ENCODE data around the gene PSMB11.

PSMB11 gene

GRCh38 chr14:23090254-23090636 is 48.2 kb downstream of the PSMB11 start:
- DNase-seq (ENCODE audit: low read depth): no peak
- H3K4me3 ChIP-seq (ENCODE audit: low read depth, low read length): no peak overlapping the region
- TF ChIP-seq CTCF (IDR thresholded peaks at IDR 0.05; ENCODE audit: insufficient read depth, low read depth, low read length, missing control alignments): no peak

GRCh38 chr14:23091294-23092225 is 49.5 kb downstream of the PSMB11 start:
- TF ChIP-seq CTCF (IDR thresholded peaks at IDR 0.05; ENCODE audit: insufficient read depth, low read depth, low read length, missing control alignments): no peak
- no peak overlapping the region for H3K4me3 ChIP-seq (ENCODE audit: low read depth, low read length)
- DNase-seq (ENCODE audit: low read depth): no peak

GRCh38 chr14:23093104-23093503 is 51.1 kb downstream of the PSMB11 start:
- TF ChIP-seq CTCF (IDR thresholded peaks at IDR 0.05; ENCODE audit: insufficient read depth, low read depth, low read length, missing control alignments): no peak
- DNase-seq (ENCODE audit: low read depth): no peak
- H3K4me3 ChIP-seq (ENCODE audit: low read depth, low read length): peak overlapping the region; percentile 78; the same call in 1 of the 2 replicates

- no peak for DNase-seq (ENCODE audit: low read depth)
- no peak for TF ChIP-seq CTCF (IDR thresholded peaks at IDR 0.05; ENCODE audit: insufficient read depth, low read depth, low read length, missing control alignments)
- H3K4me3 ChIP-seq (ENCODE audit: low read depth, low read length): peak overlapping the region; percentile 78
These were observed 51.5 kb downstream of the PSMB11 start for GRCh38 chr14:23093526-23093925.

All from GM12865 (cell line).